Nephron progenitor cell (in vitro differentiated cells): ENCODE data around the gene RDM1.
A peak's percentile ranks its signal among the peaks of the same experiment; 100 is the strongest.

ENCODE experiments used
- DNase-seq: peaks from one replicate; pipeline ENCODE4 v3.0.0; 2021
- H3K27ac Mint-ChIP-seq: 2 replicates; pipeline ENCODE4 v1.8.0; 2021; ENCODE audit warnings: mild to moderate bottlenecking, moderate library complexity, mixed read lengths
- H3K27me3 Mint-ChIP-seq: 2 replicates; pipeline ENCODE4 v1.8.0; 2021; ENCODE audit warnings: mild to moderate bottlenecking, low read depth, mixed read lengths; ENCODE audit not compliant: poor library complexity
- H3K36me3 Mint-ChIP-seq: 2 replicates; pipeline ENCODE4 v1.8.0; 2021; ENCODE audit warnings: low read depth, mixed read lengths
- H3K4me1 Mint-ChIP-seq: 2 replicates; pipeline ENCODE4 v1.8.0; 2021; ENCODE audit warnings: mixed read lengths
- H3K4me3 Mint-ChIP-seq: 2 replicates; pipeline ENCODE4 v1.8.0; 2021; ENCODE audit warnings: mild to moderate bottlenecking, moderate library complexity, mixed read lengths
- H3K9me3 Mint-ChIP-seq: 2 replicates; pipeline ENCODE4 v1.8.0; 2021; ENCODE audit warnings: mild to moderate bottlenecking, moderate library complexity, mixed read lengths
- CTCF ChIP-seq: fragments of 200-600 bp; sonication (generic); IDR thresholded peaks from 2 replicates; pipeline ENCODE4 v1.5.0; 2021; ENCODE audit warnings: antibody characterized with exemption

Gene RDM1

GRCh38 chr17:35895636-35896587 lies 34.7 kb downstream of the RDM1 start:
- no peak for TF ChIP-seq CTCF
- Mint-ChIP-seq H3K27me3 (peaks cover 12% of the 10 kb centered on the region), H3K4me1 (peaks cover 19% of the 10 kb centered on the region), H3K9me3 (no peaks in the 10 kb centered on the region), H3K27ac (peak overlapping the region; percentile 72), H3K36me3 (no peaks in the 10 kb centered on the region), H3K4me3 (no peak overlapping the region)
- no peak for DNase-seq

- no peak for DNase-seq
- H3K36me3 Mint-ChIP-seq, result no peaks in the 10 kb centered on the region
- H3K4me1 Mint-ChIP-seq, result peaks cover 17% of the 10 kb centered on the region
- H3K27ac Mint-ChIP-seq, result no peak overlapping the region
- no peak overlapping the region for H3K4me3 Mint-ChIP-seq
- peaks cover 12% of the 10 kb centered on the region for H3K27me3 Mint-ChIP-seq
- TF ChIP-seq CTCF, result no peak
- H3K9me3 Mint-ChIP-seq, result no peaks in the 10 kb centered on the region
Observed at GRCh38 chr17:35894206-35894605, 36.4 kb downstream of the RDM1 start.

GRCh38 chr17:35893751-35894150 lies 36.8 kb downstream of the RDM1 start:
- H3K27ac Mint-ChIP-seq, result no peak overlapping the region
- peaks cover 17% of the 10 kb centered on the region for H3K4me1 Mint-ChIP-seq
- DNase-seq, result no peak
- peaks cover 8% of the 10 kb centered on the region for H3K27me3 Mint-ChIP-seq
- H3K9me3 Mint-ChIP-seq, result no peaks in the 10 kb centered on the region
- H3K4me3 Mint-ChIP-seq, result no peak overlapping the region
- H3K36me3 Mint-ChIP-seq, result no peaks in the 10 kb centered on the region
- no peak for TF ChIP-seq CTCF

GRCh38 chr17:35892091-35893035 lies 38.2 kb downstream of the RDM1 start:
- peaks cover 17% of the 10 kb centered on the region for H3K4me1 Mint-ChIP-seq
- no peak for DNase-seq
- TF ChIP-seq CTCF, result no peak
- H3K9me3 Mint-ChIP-seq, result no peaks in the 10 kb centered on the region
- H3K27me3 Mint-ChIP-seq, result peaks cover 3% of the 10 kb centered on the region
- H3K4me3 Mint-ChIP-seq, result no peak overlapping the region
- no peak overlapping the region for H3K27ac Mint-ChIP-seq
- no peaks in the 10 kb centered on the region for H3K36me3 Mint-ChIP-seq

GRCh38 chr17:35891269-35891668 lies 39.3 kb downstream of the RDM1 start:
- no peak for TF ChIP-seq CTCF
- Mint-ChIP-seq H3K27ac (no peak overlapping the region), H3K27me3 (peaks cover 3% of the 10 kb centered on the region), H3K9me3 (no peaks in the 10 kb centered on the region), H3K36me3 (no peaks in the 10 kb centered on the region), H3K4me3 (no peak overlapping the region), H3K4me1 (peaks cover 17% of the 10 kb centered on the region)
- no peak for DNase-seq
